Forelimb muscle (tissue), 1 donor: Measurements from ENCODE around the gene MDFIC. TPM values are rescaled to one million over a fixed set of nuclear protein-coding genes. Genes with fewer than 3 reads are reported as not detected.

ENCODE experiments used
- DNase-seq: peaks from one replicate; pipeline ENCODE4 v3.0.0-alpha.2; 2013; ENCODE audit warnings: low read depth
- polyA plus RNA-seq: library from polyadenylated mRNA; unstranded; fragments of 120-200 nt; gene quantifications from one replicate; pipeline ENCODE4 v1.2.1, GENCODE V29; 2013; ENCODE audit not compliant: insufficient read length

Gene MDFIC
- polyA plus RNA-seq, 1 donor: 32.2 TPM

DNA sequence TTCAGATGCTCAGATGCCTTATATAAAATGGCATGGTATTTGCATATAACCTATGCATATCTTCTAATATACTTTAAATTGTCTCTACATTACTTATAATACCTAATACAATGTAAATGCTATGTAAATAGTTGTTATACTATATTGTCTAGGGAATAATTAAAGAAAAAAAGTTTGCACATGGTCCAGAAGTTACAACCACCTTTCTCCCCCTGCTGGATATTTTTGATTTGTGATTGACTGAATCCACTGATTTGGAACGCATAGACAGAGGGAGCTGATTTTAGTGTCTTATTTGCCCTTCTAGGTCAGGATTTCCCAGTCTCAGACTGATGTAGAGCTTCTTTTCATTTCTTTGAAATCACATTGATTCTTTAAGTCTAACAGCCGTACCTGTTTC is 31.8 kb downstream of the MDFIC start:
- no peak for DNase-seq

DNA sequence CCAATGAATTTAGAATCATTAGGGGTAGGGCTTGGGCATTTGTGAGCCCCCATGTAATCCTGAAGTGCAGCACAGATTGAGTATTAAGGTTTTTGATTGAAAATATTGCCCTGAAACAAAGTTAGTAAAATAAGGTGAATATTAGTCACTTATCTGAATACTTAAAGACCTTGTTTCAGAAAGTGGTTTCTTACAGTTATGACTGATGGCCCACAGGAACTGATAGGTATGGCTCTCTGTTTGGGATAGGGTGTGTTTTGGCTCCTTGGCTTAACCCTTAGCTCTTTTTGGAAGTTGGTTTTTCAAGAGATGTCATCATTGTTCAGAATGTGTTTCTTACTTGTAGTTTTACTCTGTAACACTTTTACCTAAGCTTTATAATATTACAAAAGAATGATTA is 34.8 kb downstream of the MDFIC start:
- DNase-seq: no peak

DNA sequence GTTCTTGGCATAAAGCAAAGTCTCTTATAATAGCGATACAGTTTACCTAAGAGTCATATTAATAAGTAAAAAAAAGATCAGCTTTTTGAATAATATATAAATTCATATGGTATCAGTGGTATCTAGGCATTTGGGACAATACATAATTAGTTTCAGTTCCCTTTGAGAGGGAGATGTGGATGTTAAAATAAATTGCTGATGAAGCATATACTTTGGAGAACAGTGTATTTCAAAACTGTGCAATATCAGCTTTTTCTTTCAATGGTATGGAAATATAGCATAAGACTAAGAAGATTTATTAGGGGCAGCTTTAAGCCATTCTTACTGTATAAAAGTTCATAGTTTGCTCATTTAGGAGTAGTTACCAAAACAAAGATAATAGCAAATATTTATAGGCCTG is 35.5 kb downstream of the MDFIC start:
- DNase-seq: no peak

DNA sequence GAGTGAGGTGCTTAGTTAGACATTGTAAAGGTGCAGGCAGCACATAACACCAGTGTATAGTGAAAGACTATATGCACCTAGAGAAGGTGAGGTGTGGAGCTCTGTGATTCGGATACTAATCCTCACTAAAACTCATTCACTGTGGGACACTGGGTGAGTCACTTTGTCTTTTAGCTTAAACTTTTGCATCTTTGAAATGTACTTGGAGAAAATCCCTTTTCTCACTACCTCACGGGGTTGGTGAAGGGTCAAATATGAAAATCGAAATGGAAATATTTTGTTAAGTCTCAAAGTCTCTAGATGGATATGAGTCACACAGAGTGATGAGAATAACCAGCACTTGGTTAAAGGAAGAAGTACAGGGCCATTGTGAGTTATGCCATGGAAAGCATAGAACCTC is 38.0 kb downstream of the MDFIC start:
- DNase-seq: no peak

DNA sequence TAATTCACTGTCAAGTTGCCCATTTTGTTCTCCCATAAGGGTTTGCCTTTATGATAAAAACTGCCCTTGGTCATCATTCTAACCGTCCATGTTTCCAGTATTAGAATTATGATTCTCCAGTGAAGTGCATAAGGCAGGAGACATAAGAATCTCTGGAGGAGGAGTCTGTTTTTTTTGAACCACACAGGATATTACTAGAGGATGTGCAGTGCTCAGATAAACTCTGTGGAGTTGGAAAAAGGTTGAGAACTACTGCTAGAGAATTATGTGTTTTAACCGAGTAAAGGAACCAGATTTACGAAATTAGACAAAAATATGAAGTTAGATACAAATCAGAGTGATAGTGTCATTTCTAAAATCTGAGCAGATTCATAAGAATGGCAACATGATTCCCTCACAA is 40.5 kb downstream of the MDFIC start:
- no peak for DNase-seq

DNA sequence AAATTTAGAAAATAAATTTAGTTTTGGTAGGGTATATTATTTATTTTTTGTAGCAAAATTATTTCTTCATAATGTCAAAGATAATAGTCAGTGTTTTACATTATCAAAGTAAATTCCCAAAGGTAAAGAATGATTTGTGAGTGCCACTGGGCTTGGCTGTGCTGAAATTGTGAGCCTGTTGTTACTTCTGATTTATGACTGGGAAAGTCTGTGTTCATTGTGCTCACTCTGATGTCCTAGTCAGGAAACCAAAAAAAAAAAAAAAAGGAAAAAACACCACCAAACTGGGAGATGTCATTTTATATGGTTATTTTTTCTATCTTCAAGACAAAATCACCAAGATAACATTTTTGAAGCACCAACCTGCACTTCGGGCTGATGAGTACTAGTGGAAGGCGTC is 44.3 kb downstream of the MDFIC start:
- DNase-seq: no peak

DNA sequence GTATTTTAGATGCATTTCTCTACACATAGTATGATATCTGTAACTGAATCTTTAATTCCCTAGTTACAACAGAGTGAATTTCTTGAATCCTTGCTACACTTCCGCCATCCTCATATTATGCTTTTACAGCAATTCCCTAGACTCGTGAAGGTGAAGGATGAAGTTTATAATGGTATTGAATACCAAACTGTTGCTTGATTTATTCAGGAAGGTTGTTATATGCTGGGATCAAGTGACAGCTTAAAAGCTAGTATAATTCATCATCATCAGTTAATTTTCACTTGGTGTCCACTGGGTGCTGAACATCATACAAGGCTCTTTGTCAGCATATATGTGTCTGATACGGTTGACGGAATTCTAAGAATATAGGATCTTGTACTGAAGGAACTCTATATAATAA is 47.2 kb downstream of the MDFIC start:
- no peak for DNase-seq

DNA sequence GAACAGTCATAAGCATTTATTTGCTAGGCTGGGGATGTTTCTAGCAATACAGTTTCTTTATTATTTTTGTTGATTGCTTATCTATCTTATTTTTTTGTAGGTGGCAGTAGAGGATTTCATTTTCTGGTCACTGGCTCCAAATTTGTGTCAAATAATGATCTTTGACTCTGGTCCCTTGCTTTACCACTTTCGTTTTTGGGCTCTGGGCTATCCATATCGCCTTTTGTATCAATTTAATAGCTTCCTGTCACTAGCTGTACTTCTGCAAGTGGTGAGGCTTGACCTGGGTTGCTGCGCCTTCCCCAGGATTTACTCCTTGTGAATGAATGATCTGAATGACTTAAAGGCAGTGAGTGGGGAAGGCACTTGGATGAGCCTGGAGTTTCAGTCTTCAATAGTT is 48.4 kb downstream of the MDFIC start:
- DNase-seq: no peak

DNA sequence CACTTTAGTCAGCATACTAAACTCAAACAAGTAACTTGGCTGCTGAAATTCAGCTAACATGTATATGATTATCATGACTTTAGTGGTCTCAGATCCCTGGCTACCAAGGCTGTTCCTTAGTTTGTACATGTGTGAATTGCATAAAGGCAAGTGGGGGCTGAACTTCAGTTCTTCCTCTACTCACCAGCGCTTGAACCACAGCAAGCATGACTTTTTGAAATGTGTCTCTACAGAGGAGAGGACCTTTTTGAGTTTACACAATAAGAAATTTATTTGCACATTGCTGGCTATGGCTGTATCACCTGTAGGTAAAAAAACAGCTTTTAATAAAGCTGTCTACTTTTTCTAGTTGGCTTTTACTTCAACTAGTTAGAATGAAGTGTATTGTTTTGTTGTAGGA is 48.8 kb downstream of the MDFIC start:
- DNase-seq: no peak

DNA sequence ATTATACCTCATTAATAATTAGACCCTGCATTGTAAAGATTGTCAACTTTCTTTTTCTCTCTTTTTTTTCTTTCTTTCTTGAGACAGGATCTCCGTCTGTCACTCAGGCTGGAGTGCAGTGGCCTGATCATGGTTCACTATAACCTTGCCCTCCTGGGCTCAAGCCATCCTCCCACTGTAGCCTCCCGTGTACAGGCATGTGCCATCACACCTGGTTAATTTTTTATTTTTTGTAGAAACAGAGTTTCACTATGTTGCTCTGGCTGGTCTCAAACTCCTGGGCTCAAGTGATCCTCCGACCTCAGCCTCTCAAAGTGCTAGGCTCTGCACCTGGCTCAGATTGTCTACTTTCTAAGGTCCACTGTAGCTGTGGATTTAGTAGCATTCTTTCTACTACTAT is 50.7 kb downstream of the MDFIC start:
- DNase-seq: no peak

DNA sequence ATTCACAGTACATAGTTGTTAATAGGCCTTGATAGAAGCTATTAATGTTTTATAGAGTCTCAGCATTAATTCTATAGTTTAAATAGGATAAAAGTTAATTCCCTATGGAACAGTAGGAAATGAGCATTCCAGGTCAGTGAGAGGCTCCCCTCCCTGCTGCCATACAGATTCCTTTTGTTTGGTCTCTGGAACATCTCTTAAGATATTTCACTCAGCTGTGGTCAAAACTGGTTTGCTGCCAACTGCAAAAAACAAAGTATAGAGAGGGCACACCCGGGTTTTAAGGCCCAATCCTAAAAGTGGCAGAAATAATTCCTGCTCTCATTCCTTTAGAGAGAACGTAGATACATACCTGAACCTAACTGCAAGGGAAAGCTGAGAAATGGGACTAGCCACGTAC is 51.3 kb downstream of the MDFIC start:
- DNase-seq: no peak

DNA sequence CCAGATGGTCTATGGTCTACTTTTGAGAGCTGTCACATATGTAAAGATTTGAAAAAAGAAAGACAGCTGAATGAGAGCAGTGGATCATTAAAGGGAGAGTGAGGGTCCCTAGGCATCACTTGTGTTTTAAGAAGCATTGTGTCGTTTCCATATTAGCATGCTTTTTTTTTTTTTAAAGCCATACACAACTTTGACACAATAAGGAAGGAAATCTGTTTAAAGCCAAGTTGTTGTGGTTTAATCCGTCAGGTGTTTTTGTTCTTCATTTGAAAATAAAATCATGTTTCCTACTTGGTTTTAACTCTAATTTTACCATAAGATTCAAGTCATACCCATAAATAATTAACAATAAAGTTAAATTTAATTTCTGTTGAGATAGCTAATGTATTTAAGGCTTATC is 53.5 kb downstream of the MDFIC start:
- no peak for DNase-seq

DNA sequence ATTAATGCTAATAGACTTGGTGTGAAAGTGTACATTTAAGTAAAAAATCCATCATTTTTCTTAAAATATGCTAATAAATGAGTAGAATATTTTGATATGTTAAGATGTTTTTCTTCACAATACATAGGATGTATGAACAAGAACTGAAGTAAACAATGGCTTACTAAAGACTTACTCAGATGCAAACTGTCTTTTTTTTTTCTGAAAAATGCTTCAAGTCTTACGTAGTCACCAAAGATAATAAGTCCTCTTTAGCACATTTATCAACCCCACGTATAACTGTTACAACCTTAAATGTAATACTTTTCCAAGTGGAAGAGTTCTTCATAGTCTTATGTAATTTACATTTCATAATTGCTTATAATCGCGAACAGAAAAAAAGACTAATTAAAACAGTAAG is 54.8 kb downstream of the MDFIC start:
- DNase-seq: no peak

DNA sequence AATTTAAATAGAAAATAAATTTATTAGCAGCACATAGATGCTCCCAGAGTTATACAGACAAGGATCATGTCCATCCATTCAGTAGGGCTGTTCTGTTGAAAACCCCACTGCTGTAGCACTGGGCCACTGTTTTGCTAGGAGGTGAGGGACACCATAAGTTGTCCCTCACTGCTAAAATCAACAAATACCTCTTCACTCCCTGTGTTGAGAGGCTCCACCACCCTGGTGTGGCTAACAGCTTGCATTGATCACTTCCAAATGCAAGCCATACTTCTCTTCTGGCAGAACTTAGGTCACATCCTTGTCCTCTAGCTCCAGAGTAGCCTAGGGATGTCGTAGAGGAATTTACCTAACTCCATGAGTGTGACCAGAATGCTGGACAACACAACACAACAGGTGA is 55.4 kb downstream of the MDFIC start:
- no peak for DNase-seq

DNA sequence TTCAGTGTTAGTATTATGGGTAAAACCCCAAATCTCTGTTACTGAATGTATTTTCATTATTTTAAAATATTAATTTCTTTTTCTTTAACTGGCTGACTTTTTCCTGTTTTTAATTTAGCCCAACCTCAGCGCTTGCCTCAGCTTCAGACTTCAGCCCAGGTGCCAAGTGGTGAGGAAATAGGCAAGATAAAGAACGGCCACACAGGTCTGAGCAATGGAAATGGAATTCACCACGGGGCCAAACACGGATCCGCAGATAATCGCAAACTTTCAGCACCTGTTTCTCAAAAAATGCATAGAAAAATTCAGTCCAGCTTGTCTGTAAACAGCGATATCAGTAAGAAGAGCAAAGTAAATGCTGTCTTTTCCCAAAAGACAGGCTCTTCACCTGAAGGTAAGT is 57.5 kb downstream of the MDFIC start:
- no peak for DNase-seq

DNA sequence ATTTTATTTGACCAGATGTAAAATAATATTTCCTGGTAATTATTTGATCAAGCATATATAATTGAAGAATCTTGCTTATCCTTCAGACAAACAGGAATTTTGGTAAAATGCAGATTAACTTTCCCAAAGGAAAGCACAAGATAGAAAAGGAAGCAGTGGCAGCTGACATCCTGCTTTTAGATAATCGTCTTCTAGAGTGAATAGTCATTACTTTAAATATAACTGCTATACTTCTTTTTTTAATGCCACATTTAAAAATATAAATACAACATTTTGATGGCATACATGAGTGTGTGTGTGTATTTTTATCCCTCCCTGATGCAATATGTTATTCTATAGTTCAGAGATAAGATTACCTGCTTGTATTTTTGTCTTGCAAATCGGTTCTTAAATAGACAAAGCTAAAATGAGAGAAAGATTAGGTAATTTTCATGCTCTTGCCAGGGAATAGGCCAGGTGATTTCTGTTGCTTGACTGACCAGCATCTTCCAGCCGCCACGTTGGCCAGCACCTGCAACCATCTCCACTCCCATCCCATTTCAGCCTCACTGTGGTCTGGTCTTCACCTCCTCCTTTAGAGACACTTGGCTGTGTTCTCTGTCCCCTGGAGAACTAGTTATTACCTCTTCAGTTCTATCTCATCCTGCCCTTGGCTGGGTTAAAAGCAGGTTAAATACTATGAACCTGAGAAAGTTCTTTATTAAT is 58.1 kb downstream of the MDFIC start:
- DNase-seq: no peak

DNA sequence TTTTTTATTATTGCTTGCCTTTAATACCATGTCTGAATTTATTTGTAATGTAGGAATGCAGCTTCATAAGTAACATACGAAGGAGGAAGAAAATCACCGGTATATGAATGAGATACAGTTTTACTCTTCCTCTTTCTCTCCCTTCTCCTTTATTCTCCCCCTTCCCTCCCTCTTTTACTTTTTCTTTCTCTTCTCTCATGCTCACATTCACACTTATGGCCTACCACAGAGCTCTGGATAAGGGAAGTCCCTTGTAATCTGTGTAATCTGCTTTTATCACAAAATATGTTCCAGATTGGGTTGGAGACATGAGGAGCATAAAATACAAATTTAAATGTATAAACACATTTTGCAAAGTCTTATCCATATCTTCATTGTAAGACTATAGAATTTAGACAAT is 59.4 kb downstream of the MDFIC start:
- DNase-seq: no peak

DNA sequence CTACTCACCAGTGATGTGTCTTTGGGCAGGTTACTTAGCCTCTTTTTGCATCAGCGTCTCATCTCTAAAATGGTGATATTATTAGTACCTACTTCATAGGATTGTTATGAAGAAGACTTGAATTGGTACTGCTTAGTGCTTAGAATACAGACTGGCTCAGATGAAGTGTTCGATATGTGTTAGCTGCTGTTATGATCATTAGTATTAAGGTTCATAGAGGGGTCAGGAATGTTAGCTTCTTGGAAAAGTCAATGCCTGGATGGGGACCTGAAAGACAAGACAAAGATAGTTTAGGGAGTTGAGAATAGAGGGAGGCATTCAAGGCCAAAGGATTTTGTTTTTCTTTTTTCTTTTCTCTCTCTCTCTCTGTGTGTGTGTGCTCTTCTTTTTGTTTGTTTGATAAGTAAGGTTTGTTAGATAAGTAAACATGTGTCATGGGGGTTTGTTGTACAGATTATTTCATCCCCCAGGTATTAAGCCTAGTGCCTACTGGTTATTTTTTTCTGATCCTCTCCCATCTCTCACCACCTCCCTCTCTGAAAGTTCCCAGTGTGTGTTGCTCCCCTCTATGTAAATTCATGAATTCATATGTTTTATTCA is 63.3 kb downstream of the MDFIC start:
- no peak for DNase-seq

DNA sequence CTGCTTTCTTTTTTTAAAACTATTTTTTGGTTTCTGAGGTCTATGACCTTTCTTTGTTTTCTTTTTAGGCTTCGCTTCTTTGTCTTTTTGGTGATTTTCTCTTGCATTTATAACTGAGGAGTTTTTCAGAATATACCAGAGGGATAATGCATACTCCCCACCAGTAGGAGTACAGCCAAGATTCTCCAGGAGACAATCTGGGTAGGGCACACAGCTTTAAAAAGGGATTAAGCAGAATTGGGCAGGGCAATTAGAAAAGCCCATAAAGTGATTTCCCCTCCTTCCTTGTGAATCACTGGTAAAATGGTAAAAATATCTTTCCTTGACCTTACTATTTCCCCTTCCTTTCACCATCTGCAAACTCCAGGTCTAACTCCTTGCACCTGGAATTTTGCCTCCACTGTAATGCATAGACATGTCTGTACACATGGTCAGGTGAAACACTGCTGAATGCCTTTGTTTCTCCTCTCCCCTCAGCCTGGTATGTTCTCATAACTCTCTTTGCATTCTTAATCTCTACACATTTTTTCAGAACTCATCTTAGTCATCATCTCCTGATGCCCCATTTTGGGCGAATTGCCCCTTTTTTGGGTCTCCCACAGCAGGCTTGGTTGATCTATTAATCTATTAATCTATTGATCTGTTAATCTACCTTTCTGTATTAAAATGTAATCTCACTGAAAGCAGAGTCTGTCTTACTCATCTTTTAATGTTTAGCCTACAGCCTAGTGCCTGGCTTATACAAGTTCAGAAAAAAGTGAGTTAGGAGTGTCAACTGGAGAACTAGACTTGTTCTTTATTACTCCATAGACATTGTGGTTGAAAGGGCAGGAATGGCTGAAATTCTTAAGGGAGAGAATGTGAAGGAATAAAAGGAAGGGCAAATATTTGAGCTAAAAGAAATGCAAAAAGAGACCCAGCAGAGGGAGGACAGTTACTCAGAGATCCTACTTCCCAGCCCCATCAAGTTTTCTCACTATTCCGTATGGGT is 64.6 kb downstream of the MDFIC start:
- no peak for DNase-seq

DNA sequence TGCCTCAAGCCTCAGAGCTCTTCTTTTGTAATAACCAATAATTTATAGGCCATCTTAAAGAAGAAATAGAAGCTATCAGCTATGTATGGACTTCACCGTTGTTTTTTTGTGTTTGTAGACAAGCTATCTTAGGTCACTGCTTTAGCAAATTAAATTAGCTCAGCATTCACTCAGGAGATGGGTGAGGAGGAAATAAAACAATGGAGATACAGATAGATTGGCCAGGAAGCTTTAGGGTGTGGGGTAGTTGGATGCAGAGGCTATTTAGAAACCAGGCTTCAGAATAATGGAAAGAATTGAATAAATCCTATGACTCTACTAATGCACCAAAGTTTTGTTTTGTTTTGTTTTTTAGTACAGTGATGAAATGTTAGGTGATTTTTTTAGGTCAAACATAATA is 66.1 kb downstream of the MDFIC start:
- no peak for DNase-seq

DNA sequence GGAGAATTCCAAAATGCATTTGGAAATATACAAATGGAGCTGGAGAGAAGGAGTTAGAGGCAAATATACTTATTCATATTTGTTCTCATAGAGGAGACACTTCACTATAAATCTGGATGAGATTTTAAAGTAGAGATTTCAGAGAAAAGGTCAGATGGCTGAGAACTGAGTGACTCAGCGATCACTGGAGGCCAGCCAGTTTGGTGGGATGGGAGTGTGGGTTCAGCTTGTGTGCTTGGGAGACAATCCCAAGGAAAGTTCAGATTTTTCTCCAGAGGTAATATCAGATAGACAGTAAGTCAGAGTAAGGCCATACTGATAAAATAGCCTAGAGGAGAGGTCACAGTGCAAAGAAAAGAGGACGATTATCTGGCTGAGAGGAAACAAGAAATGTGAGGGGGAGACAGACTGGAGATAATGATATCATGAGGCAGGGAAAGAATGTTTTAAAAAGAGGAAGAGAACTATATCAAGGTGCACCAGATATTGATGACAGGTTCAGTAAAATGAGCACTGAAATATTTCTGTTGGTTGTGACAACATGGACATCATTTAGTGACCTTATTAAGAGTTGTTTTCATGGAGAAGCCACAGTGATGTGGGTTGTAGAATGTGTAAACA is 67.0 kb downstream of the MDFIC start:
- no peak for DNase-seq

DNA sequence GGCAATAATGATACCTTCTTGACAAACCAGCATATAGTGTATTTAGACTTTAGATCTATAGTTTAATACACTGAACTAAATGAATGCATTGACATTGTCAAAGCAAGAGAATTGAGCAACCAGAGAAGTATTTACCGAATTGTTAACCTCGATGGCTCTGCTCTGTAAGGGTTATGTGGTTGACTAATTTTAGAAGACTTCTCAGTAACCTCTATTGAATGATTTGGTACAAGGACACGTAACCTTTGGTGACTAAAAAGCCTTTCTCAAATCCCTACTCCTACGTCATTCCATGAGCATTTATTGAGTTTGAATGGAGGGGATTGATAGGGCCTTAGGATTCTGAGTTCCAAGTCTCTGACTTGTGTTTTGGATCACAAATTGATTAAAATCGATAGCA is 67.6 kb downstream of the MDFIC start:
- no peak for DNase-seq
